ENCODE measurements around the gene OAS3. TPM values are rescaled to one million over a fixed set of nuclear protein-coding genes. Genes with fewer than 3 reads are reported as not detected.
"Not testable (repeated sequence)": the region's sequence is repeated elsewhere in the genome, so short reads cannot be mapped to it uniquely, and the experiment has no call there.

Gene OAS3
- total RNA-seq, 1 donor from 2014 or later: 47.4 TPM

DNA sequence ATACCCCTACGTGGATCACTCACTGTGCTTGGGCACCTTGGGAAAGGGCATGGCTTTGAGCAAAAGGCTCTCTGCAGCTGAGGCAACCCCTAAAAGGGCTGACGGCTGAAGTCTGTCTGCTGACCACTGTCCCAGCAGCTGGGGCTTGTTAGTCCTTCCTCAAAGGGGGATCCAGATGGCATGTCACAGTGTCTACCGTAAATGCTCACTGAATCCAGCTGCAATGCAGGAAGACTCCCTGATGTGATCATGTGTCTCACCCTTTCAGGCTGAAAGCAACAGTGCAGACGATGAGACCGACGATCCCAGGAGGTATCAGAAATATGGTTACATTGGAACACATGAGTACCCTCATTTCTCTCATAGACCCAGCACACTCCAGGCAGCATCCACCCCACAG, 19.2 kb upstream of the OAS3 start:
- ATAC-seq (no peak), DNase-seq (no peak)
- no peak overlapping the region for H3K27ac ChIP-seq
- intact Hi-C loops (cut with DNase I): no loop called here
- no peaks in the 10 kb centered on the region for H3K27me3 ChIP-seq
- no peaks in the 10 kb centered on the region for H3K4me1 ChIP-seq
- no peak overlapping the region for H3K4me3 ChIP-seq
- H3K36me3 ChIP-seq: peaks cover 37% of the 10 kb centered on the region
- no peaks in the 10 kb centered on the region for H3K9me3 ChIP-seq
- TF ChIP-seq CTCF (IDR thresholded peaks at IDR 0.05): no peak

DNA sequence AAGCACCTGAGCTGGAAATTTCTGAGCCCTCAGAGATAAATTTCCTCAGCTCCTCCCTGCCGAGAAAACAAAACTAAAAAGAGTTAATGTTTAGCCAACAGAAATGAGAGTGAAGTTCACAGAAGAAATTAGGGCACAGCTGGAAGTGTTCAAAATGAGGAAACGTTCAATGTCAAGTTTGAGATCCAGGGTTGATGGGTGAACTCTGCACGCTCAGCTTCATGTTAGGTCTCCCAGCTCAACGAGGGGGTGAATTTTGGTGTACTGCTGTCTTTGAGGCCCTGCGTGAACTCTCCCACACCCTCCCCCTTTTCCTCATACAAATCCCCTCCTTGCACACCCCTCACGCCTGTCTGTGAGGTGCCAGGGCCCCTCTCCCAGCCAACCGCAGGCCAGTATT, 13.3 kb upstream of the OAS3 start:
- intact Hi-C loops (cut with DNase I): no loop called here
- no peak for TF ChIP-seq CTCF (IDR thresholded peaks at IDR 0.05)
- peak; percentile 55 for ATAC-seq
- Histone ChIP-seq H3K4me1 (peaks cover 7% of the 10 kb centered on the region), H3K4me3 (no peak overlapping the region), H3K27ac (no peak overlapping the region), H3K9me3 (no peaks in the 10 kb centered on the region), H3K36me3 (peaks cover 3% of the 10 kb centered on the region), H3K27me3 (no peaks in the 10 kb centered on the region)
- no peak for DNase-seq

DNA sequence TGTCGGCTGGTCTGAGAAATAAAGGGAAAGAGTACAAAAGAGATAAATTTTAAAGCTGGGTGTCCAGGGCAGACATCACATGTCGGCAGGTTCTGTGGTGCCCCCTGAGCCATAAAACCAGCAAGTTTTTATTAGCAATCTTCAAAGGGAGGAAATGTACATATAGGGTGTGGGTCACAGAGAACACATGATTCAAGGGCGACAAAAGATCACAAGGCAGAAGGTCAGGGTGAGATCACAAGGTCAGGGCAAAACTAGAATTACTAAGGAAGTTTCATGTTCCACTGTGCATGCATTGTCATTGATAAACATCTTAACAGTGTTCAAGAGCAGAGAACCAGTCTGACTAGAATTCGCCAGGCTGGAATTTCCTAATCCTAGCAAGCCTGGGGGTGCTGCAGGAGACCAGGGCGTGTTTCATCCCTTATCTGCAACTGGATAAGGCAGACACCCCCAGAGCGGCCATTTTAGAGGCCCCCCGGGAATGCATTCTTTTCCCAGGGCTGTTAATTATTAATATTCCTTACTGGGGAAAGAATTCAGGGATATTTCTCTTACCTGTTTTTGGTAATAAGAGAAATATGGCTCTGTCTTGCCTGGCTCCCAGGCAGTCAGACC, 11.7 kb upstream of the OAS3 start:
- H3K27ac ChIP-seq; H3K9me3 ChIP-seq; H3K27me3 ChIP-seq; H3K4me3 ChIP-seq; intact Hi-C loops (cut with DNase I); H3K36me3 ChIP-seq; H3K4me1 ChIP-seq; DNase-seq; ATAC-seq: not testable (repeated sequence)

GRCh38 chr12:112927475-112927874, 10.8 kb upstream of the OAS3 start:
- no peaks in the 10 kb centered on the region for H3K36me3 ChIP-seq
- TF ChIP-seq CTCF (IDR thresholded peaks at IDR 0.05): no peak
- no peaks in the 10 kb centered on the region for H3K27me3 ChIP-seq
- H3K4me1 ChIP-seq: peaks cover 7% of the 10 kb centered on the region
- DNase-seq: no peak
- ATAC-seq: no peak
- intact Hi-C loops (cut with DNase I): no loop called here
- no peak overlapping the region for H3K4me3 ChIP-seq
- H3K9me3 ChIP-seq: no peaks in the 10 kb centered on the region
- H3K27ac ChIP-seq: no peak overlapping the region

DNA sequence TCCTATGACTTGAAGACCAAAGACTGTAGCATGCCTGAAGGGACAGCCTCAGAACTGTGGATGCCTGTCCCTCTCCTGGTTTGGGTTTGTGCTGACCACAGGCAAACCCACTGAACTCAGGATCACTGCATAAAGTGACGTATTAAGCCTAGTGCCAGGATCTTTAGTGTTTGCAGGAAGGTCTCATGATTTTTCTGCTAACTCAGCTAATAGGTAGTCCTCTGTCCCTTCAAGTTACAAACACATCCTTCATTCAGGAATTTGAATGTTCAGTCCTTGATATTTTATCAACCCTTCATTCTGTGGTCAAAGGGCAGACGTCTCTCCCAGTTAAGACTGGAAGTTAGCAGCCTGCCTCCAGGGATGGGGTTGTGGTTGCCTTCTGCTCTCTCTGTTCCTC, 10.3 kb upstream of the OAS3 start:
- H3K4me1 ChIP-seq: peaks cover 7% of the 10 kb centered on the region
- H3K27me3 ChIP-seq: no peaks in the 10 kb centered on the region
- ATAC-seq: no peak
- DNase-seq: no peak
- no peak overlapping the region for H3K27ac ChIP-seq
- intact Hi-C loops (cut with DNase I): no loop called here
- H3K9me3 ChIP-seq: no peaks in the 10 kb centered on the region
- H3K4me3 ChIP-seq: no peak overlapping the region
- no peaks in the 10 kb centered on the region for H3K36me3 ChIP-seq
- no peak for TF ChIP-seq CTCF (IDR thresholded peaks at IDR 0.05)

- DNase-seq (no peak), ATAC-seq (no peak)
- H3K4me3 ChIP-seq: no peak overlapping the region
- H3K4me1 ChIP-seq: peaks cover 7% of the 10 kb centered on the region
- TF ChIP-seq CTCF (IDR thresholded peaks at IDR 0.05): no peak
- H3K27ac ChIP-seq: no peak overlapping the region
- intact Hi-C loops (cut with DNase I): no loop called here
- H3K9me3 ChIP-seq: no peaks in the 10 kb centered on the region
- H3K27me3 ChIP-seq: no peaks in the 10 kb centered on the region
- no peaks in the 10 kb centered on the region for H3K36me3 ChIP-seq
These were observed 9.3 kb upstream of the OAS3 start for GRCh38 chr12:112928978-112929377.

All from upper lobe of right lung (tissue), 1 donor.